ENCODE data around the gene MYOT.
"Not testable (repeated sequence)": the region's sequence is repeated elsewhere in the genome, so short reads cannot be mapped to it uniquely, and the experiment has no call there.

The MYOT gene

DNA sequence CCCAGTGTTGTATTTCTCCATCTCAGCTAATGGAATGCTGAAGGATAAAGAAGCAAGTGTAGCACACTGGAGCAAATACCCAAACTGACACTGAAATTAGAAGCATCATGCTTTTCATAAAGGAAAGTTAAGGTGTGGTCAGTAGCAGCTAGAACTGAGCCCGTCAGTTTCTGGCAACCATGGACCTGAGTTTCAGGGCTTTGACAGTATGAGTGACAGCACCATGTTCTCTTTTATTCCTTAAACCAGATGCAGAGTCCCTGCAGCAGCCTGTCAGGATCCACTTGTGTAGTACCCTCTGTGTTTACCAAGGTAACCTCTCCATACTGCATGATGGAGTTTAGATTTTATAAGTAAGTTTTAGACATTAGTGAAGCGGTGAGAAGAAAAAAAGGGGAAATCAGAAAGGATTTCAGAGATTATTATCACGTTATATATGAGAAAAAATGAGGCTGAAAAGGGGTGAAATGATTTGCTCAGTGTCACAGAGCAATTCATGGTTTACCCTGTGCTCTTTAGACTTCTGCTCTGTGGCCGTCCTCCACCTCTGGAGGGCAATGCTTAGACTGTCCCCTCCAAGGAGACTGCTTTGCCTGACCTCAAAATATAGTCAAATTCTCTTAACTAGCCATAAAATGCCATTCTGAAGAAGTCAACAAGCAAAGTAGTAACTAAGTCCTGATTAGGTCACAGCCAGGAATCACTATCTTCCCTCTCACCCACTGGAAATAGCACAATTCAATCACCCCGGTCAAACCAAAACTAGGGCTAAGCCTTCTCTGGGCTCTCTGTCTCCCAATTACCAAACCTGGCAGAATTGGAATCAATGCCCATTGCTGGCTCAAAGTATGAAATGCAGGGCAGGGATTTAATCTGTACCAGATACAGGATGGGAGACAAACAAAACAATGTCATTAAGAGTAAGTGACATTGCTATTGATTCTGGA lies 10.5 kb upstream of the MYOT start:
- no peak for DNase-seq

DNA sequence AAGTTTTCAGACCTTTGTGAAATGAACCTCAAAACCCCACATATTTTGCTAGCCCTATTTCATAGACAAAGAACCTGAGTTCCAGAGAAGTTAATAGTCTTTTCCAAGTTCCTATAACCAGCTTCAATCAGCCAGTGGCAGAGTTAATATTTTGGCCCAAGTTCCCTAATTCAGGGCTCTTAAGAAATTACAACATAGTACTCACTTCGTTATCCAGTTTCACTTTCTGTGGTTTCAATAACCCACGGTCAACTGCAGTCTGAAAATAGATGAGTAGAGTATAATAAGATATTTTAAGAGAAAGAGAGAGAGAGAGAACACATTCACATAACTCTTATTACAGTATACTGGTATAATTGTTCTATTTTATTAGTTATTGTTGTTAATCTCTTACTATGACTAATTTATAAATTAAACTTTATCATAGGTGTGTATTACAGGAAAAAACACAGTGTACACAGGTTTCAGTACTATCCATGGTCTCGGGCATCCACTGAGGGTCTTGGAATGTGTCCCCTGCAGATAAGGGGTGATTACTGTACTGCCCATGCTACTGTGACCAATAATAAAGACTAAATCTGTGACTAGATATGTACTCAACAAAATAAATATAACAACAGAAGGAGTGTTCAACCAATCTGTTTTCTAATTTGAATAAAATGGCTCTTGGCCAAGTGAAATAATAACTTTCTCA lies 9.3 kb upstream of the MYOT start:
- no peak for DNase-seq

DNA sequence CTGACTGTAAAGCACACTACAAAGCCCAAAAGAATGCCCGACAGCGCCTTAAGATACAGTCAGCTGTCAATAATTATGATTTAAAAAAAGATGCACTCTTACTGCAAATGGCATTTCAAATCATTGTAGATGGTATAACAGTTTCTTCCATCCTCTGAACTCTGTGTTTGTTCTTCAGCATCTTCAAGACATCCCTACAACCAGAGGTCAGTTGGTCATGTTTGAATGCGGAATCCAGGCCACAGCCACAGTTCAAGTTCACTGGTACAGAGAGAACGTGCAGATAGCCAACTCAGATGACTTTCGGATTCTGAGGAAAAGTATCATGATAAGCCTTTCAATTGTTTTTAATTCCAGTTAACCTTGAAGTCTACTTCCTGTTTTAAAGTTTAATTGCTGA lies 8.7 kb upstream of the MYOT start:
- DNase-seq: no peak

DNA sequence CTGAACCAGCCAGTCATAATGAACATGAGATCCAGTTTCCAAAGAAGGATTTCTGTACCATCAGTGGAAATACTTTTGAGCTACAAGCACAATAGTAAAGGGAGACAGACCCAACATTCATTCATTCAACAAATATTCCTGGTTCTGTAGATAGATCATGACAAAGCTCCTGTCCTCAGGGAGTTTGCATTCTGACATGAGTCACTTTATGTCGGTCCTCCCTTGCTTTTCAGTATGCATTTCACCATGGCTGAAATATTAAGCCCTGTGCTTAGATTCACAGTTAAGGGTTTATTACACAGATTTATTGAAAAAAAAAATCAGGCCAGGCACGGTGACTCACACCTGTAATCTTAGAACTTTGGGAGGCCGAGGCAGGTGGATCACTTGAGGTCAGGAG lies 5.4 kb upstream of the MYOT start:
- DNase-seq: no peak

DNA sequence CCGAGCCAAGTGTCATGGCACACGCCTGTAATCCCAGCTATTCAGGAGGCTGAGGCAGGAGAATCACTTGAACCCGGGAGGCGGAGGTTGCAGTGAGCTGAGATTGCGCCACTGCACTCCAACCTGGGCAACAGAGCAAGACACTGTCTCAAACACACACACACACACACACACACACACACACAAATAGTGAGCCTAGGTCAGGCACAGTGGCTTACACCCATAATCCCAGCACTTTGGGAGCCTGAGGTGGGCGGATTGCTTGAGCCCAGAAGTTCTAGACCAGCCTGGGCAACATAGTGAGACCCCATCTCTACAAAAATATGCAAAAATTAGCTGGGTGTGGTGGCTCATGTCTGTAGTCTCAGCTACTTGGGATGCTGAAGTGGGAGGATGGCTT lies 4.0 kb upstream of the MYOT start:
- DNase-seq: not testable (repeated sequence)

DNA sequence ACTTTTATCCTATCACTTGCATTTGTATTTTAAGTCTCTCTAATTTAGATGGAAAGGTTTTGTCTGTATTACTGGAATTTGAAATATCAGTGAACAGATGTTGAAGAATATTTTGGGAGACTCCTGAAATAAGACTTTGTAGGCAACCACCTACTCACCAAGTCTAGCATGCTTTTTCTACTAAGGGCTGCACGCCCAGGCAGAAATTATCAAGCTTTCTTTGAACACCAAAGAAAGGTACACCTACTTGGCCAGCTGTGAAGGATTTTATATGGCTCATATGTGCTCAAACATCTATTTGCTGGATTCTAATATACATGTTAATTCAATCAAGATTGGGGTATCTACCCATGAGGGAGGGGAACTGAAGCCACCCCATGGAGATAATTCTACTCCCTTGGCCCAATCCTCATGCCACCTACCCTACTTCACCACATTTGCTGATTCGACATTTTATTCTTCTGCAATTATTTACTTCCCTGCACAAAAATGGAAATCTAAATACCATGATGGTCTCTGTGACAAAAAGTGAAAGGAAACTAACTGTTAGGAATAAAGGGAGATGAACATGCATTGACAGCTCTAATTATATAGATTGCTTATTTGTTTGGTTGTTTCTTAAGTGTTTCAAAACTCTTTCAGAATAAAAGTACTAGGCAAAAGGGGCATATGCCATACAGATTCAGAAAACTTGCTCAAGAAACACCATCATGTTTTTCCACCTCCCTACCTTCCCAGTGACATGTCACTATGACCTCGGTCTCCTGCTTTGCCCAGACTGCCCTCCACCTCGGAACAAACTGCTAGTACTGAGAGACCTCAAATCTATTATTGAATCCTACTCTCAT lies 895 bp upstream of the MYOT start:
- DNase-seq: no peak

DNA sequence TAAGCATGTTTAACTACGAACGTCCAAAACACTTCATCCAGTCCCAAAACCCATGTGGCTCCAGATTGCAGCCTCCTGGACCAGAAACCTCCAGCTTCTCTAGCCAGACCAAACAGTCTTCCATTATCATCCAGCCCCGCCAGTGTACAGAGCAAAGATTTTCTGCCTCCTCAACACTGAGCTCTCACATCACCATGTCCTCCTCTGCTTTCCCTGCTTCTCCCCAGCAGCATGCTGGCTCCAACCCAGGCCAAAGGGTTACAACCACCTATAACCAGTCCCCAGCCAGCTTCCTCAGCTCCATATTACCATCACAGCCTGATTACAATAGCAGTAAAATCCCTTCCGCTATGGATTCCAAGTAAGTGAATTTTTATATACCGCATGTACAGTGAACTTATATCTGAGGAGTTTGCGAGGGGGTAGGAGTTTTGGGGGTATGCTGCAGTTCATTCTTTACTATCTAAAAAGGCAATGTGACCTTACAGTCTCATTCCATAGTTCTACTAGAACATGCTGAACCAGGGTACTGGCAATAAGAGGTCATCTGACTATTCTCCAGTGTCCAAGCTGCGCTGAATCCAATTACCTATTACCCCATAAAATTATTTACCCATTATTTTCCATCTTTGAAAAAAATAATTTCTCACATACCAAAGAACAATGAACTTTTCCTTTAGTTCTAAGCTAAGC lies 3.1 kb downstream of the MYOT start:
- no peak for DNase-seq

DNA sequence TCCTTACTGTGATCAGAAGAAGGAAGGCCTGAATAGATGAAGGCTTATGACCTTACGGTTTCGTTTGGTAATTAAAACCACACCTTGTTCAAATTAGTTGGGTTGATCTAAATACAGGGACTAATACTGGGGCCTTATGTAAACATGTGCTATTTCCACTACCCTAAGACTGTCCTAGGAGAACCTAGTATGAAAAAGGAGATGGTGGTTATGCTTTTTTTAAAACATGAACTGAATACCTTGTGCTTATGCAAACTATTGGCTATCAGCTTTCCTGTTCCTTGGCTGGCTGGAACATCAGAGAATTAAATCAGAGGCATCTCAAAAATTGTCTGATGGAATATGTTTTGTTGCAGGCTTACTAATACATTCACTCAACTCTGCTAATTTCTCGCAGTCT lies 3.9 kb downstream of the MYOT start:
- DNase-seq: no peak

DNA sequence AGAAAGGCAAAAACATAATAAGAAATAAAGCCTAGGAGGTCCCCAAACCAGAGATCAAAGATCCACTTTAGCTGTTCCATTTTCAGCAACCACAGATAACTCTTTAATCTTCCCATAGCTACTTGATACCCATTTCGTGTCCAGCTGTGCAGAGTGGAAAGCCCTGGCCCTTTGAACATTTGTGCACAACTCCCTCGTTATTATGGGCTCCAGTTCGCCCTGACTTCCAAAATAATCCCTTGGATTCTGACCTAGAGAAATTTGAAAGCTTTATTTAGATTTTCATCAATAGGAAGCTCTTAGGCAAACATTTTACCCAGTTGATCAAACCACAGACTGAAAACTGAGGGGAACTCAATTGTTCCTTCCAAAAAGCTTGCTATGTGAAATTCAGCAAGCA lies 4.8 kb downstream of the MYOT start:
- DNase-seq: no peak

DNA sequence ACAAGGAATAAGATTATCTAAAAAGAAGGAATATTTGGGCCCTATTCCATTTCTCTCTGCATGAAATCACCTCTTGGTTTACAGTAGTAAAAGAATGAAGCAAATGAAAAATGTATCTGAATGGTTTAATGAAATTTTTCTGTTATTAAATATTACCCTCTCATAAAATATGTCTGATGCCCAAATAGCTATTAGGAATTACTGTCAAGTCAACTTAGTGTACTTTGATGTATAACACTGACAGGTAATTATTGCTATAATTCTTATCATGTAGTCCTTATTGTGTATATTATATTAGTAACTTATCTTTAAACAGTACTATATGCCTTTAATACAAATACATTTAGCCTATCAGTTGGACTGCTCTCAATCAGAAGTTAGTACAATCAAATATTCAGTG lies 8.4 kb downstream of the MYOT start:
- DNase-seq: no peak

DNA sequence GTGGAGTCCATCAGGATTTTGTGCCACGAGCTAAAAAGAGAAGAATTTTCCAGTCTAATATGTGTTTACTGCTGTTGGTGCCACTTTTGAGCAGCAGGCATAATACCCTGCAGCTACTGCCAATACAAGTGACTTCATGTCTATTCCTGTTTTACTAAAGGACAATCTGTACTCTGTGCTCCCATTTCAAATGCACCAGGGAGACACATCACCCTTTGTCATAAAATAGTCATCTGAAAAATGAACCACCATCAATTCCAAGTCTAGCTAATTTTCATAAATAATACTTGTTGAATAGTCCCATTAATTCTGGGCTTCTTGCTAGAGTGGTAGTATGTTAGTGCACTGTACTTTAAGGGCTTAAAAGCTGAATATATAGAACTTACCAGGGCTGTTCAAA lies 12.7 kb downstream of the MYOT start:
- no peak for DNase-seq

DNA sequence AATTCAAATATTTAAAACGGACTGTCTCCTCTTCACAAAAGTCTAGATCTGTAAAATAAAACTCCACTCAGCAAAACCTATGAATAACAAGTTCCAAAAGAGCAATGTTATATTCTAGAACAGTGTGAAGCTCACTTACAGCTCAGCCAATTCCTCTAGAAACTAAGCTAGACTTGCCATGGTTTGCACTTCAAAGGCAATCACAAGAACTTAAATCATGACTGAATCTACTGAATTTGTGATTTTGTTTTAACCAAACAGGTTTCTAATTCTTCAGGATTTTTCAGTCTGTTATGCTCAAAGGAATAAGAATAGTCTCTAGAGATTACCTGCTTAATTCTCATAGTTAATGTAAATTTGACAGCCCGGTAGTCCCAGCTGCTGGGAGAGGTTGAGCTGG lies 20.2 kb downstream of the MYOT start:
- DNase-seq: no peak

DNA sequence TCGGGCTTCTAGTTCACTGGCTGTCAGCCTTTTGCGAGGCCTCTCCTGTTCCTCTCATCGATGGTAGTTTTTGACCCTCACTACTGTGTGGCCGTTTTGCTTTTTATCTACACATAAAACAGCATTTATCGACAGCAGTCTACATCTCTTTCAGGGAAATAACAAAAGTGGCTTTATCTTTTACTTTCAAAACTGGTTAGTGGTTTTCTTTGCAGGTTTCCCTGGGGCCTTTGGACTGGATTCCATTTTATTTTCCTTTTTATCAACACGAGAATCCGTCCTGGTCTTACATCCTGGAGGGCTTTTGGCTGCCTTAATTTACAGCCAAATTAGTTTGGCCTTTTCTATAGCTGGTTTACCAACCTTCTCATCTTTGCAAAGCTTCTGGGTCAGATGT lies 20.8 kb downstream of the MYOT start:
- DNase-seq: no peak

DNA sequence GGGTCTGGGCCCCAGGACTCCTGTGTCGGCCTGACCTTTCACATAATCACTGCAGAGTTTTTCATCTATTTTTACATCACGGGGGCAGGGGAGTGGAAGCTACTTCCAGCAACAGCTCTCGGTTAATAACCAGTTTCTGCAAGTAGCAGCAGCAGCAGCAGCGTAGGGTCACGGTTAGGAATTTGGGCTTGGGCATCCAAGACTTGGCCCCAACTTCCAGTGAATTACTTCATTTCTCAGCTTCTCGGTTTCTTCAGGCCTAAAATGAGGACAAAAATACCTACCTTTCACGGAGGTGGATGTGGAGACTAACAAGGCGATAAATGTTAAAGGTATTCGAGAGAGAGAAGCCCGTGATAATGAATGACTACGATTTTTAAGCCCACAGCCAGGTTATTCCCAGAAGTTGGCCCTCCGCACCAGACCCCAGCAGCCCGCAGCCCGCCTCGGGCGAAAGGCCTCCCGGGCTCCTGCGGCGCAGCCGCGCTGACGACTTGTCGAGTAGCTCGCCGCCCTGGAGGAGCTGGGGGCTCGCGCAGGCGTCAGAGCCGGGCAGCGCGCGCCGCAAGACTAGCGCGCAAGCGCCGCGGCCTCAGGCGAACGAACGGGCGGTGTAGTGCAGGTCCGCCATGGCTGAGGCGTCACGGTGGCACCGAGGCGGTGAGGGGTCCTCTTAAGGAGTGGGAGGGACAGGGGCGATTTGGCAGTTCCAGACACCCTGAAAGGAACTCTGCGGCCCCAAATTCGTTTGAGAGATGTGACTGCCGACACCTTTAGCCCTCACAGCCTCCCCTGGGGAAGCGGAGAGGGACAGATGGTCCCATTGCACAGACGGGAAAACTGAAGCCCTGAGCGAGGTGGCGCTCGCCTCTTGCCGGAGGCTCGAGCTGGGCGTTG lies 21.5 kb downstream of the MYOT start, which contains the start of gene PKD2L2:
TSS of gene PKD2L2 (plus strand) at position 595 of the 897 bp plus-strand sequence. CDS start at position 630, 35 bp downstream.
- no peak for DNase-seq

DNA sequence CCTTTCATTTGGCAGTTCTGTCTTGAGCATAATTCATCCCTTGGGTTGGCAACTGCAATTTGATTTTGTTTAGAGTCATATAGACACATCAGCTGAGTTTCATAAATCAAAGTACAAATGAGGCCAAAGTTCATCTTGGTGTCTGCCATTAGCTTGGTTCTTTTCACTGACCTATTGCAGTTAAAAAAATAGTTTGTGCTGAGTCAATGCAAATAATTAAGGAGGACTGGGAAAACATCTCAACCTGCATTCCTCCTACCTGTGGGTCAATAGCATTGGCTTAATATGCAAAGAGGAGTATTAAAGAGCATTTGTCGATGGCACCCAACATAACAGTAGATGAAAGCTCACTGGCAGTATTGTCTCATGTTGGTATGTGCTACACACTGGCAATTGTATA lies 23.2 kb downstream of the MYOT start:
- no peak for DNase-seq

DNA sequence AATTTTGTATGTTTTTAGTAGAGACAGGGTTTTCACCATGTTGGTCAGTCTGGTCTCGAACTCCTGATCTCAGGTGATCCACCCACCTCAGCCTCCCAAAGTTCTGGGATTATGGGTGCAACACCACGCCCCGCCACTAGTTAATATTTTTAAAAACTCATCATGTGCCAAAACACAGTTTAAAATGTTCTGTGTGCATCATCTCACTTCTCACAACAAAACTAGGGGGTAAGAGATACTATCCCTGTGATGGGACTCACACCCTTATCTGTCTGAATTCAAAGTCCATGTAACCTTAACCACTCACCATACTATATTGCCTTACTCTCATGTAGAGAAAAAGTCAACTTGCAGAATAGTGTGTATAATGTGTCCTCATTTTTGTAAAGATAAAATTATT lies 24.2 kb downstream of the MYOT start:
- no peak for DNase-seq

DNA sequence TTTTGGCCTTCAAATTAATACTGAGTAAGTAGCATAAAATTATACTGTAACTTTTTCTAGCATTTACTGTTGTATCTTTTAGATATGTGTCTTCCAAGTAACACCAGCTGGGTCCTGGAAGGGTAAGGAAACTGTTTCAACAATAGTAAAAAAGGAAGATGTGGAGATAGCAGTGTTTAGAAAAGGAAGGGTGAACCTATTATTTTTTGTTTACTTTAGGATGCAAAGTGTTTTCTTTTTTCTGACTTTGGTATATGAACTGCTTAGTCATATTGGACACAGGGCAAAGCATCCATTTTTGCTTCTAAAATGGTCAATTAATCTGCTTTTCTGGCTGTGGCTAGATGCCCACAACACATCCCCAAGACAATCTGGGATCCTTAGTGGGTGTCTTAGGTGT lies 26.9 kb downstream of the MYOT start:
- no peak for DNase-seq

DNA sequence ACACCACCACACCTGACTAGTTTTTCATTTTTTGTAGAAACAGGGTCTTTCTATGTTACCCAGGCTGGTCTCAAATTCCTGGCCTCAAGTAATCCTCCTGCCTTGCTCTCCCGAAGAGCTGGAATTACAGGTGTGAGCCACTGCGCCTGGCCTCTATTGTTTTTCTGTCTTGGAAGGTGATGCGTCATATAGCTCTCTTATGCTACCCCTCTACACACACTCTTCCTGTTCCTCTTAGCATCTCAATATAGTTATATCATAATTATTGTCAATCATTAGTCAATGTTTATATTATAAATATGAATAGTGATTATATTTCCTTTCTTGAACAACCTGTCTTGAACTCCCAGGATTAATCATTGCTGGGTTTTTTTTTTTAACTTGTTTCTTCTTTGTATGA lies 28.9 kb downstream of the MYOT start:
- DNase-seq: no peak

DNA sequence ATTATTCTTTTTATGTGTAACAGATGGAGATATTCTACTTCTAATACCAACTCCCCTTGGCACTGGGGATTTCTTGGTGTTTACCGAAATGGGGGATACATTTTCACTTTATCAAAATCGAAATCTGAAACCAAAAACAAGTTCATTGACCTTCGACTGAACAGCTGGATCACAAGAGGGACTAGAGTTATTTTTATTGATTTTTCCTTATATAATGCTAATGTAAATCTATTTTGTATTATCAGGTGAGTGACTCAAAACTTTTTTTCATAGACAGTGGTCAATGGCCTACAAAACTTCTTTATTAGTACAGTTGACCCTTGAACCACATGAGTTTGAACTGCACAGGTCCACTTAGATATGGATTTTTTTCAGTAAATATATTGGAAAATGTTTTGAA lies 31.8 kb downstream of the MYOT start:
- DNase-seq: no peak

DNA sequence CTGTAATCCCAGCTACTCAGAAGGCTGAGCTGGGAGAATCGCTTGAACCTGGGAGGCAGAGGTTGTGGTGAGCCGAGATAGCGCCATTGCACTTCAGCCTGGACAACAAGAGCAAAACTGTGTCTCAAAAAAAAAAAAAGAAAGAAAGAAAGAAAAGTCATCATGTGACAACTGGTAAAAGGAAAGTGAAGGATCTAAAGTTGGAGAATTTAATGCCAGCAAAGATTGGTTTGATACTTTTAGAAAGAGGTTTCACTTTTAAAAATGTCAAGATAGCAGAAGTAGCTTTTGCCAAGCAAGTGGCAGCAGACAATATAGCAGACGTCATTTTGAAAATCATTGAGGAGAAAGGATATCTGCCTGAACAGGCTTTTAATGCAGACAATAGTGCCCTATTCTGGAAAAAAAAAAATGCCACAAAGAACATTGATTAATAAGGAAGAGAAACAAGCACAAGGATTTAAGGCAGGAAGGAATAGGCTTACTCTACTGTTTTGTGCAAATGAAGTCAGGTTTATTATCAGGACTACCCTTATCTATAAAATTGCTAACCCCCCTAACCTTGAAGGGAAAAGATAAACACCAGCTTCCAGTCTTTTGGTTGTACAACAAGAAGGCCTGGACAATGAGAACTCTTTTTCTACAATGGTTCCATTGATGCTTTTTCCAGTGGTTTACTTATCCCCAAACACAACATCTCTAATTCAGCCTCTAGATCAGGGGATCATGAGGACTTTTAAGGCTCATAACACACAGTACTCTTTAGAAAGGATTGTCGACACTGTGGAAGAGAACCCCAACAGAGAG lies 33.6 kb downstream of the MYOT start:
- no peak for DNase-seq
